Activated naive CD8-positive, alpha-beta T cell treated with anti-CD3 and anti-CD28 coated beads for 36 hours (primary cell): ENCODE results near the gene PDCD1LG2. TPM values are rescaled to one million over a fixed set of nuclear protein-coding genes. Genes with fewer than 3 reads are reported as not detected.

ENCODE experiments used
- DNase-seq: peaks from one replicate; pipeline ENCODE4 v3.0.0; 2021
- H3K27ac Mint-ChIP-seq: one replicate; pipeline ENCODE4 v1.8.0; 2022; ENCODE audit warnings: mild to moderate bottlenecking, moderate library complexity, mixed read lengths
- H3K27me3 Mint-ChIP-seq: one replicate; pipeline ENCODE4 v1.8.0; 2022; ENCODE audit warnings: mild to moderate bottlenecking, mixed read lengths
- H3K36me3 Mint-ChIP-seq: one replicate; pipeline ENCODE4 v1.8.0; 2021; ENCODE audit warnings: mild to moderate bottlenecking, mixed read lengths
- H3K4me1 Mint-ChIP-seq: one replicate; pipeline ENCODE4 v1.8.0; 2021; ENCODE audit warnings: mixed read lengths
- H3K4me3 Mint-ChIP-seq: one replicate; pipeline ENCODE4 v1.8.0; 2022; ENCODE audit warnings: mild to moderate bottlenecking, moderate library complexity, mixed read lengths
- H3K9me3 Mint-ChIP-seq: one replicate; pipeline ENCODE4 v1.8.0; 2022; ENCODE audit warnings: mixed read lengths
- total RNA-seq, 2 experiments: library from RNA; stranded (reverse); gene quantifications; one replicate each; pipeline ENCODE4 v1.2.3, GENCODE V29; 2021

PDCD1LG2 gene
- total RNA-seq, 2 experiments from 2014 or later, result 0.08 TPM; not detected in 1

DNA sequence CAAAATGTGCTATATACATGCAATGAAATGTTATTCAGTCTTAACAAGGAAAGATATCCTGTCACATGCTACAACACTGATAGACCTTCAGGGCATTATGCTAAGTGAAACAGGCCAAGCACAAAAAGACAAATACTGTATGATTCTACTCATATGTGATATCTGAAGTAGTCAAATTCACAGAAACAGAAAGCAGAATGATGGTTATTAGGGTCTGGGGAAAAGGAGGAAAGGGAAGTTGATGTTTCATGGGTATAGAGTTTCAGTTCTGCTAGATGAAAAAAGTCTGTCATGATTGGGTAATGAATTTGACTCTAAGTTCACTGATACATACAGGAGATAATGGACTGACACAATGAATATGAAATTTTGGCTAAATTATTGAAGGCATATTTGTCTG, 107.4 kb downstream of the PDCD1LG2 start:
- Mint-ChIP-seq H3K36me3 (peaks cover 5% of the 10 kb centered on the region), H3K9me3 (no peaks in the 10 kb centered on the region), H3K27me3 (no peaks in the 10 kb centered on the region), H3K4me3 (peak overlapping the region; percentile 26), H3K27ac (peak overlapping the region; percentile 35), H3K4me1 (peaks cover 29% of the 10 kb centered on the region)
- DNase-seq, result no peak

DNA sequence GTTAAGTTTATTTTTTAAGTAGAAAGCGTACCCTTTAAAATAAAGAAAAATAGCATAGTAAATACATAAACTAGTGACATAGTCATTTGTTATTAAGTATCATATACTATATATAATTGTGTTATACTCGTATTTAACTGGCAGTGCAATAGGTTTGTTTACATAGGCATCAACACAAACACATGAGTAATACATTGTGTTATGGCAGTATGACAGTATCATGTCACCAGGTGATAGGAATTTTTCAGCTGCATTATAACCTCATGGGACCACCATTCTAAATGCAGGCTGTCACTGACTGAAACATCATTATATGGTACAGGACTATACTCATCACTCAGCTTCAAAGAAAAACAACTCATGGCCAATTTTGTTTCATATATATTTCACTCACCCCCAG, 110.2 kb downstream of the PDCD1LG2 start:
- no peak for DNase-seq
- no peaks in the 10 kb centered on the region for H3K9me3 Mint-ChIP-seq
- peaks cover 10% of the 10 kb centered on the region for H3K36me3 Mint-ChIP-seq
- H3K27me3 Mint-ChIP-seq, result no peaks in the 10 kb centered on the region
- no peak overlapping the region for H3K27ac Mint-ChIP-seq
- H3K4me3 Mint-ChIP-seq, result no peak overlapping the region
- H3K4me1 Mint-ChIP-seq, result peaks cover 38% of the 10 kb centered on the region

Other genes starting within 250 kb of the PDCD1LG2 start
- gene RLN2, start 205.8 kb upstream of the PDCD1LG2 start, total RNA-seq, result 1 to 10 TPM; 2.8 to 5.1 TPM
- gene RLN1, start 170.7 kb upstream of the PDCD1LG2 start, total RNA-seq, result 1 to 10 TPM in 1 of 2 experiments, under 1 TPM in 1; 0.91 to 1.1 TPM
- 10 to 100 TPM; 27.3 to 27.5 TPM for gene PLGRKT, start 72.6 kb upstream of the PDCD1LG2 start, total RNA-seq
- 10 to 100 TPM; 22.0 to 24.6 TPM for gene CD274, start 60.0 kb upstream of the PDCD1LG2 start, total RNA-seq
- 10 to 100 TPM; 15.2 TPM for gene RIC1, start 118.6 kb downstream of the PDCD1LG2 start, total RNA-seq